GM12878 (cell line): ENCODE results near the gene LGI2. TPM values are rescaled to one million over a fixed set of nuclear protein-coding genes. Genes with fewer than 3 reads are reported as not detected.

Experiments used
- ATAC-seq: fragments of 200-7000 bp; cut with Tn5 transposase; 3 replicates; pipeline ENCODE4 v1.9.1; 2020; ENCODE audit warnings: mild to moderate bottlenecking, moderate library complexity
- BruUV-seq: library from RNA; stranded (reverse); fragments of 400-500 nt; replicated peaks from 2 replicates; lab custom pipeline; 2021; lab: Mats Ljungman, UMichigan
- CTCF ChIA-PET: fragments of 300-600 bp; sonication (Branson Sonifier 250); formaldehyde crosslinking; extraction: SDS; loops from one replicate; lab custom pipeline; 2021; ENCODE audit warnings: inconsistent platforms; lab: Yijun Ruan, JAX
- POLR2A ChIA-PET: fragments of 350-600 bp; formaldehyde crosslinking; extraction: SDS; loops from one replicate; lab custom pipeline; 2021; ENCODE audit warnings: inconsistent platforms; lab: Charles Lee
- RAD21 ChIA-PET: fragments of 300-600 bp; sonication (Branson Sonifier 250); formaldehyde crosslinking; loops from one replicate; lab custom pipeline; 2023; ENCODE audit warnings: antibody characterized with exemption; ENCODE audit not compliant: unreplicated experiment; lab: Charles Lee
- SMC1A ChIA-PET: fragments of 300-600 bp; sonication (Branson Sonifier 250); formaldehyde crosslinking; loops from one replicate; lab custom pipeline; 2023; ENCODE audit not compliant: unreplicated experiment, uncharacterized antibody; lab: Charles Lee
- DNase-seq: peaks from one replicate; pipeline ENCODE4 v3.0.0-alpha.2; 2011; ENCODE audit warnings: low read depth, low spot score
- FAIRE-seq: peaks from 3 replicates; lab custom pipeline; 2011; peaks lifted over from hg19 to GRCh38; lab: Jason Lieb, UNC
- H2AFZ ChIP-seq: 2 replicates; pipeline ENCODE4 v1.6.0; 2011; ENCODE audit warnings: low read depth, low read length, control low read depth; ENCODE audit not compliant: control insufficient read depth
- H3K27ac ChIP-seq: 2 replicates; pipeline ENCODE4 v1.5.1; 2011; ENCODE audit warnings: control low read depth; ENCODE audit not compliant: control insufficient read depth, insufficient read depth
- H3K27me3 ChIP-seq, 2 experiments: replicated peaks in 1 of 2; 2 replicates each; pipeline versions ENCODE4 v1.6.0 to v1.6.1; 2011; ENCODE audit warnings: low read length in 1 of 2; ENCODE audit not compliant: control insufficient read depth in 2 of 2, insufficient read depth in 2 of 2
- H3K36me3 ChIP-seq, 2 experiments: 2 replicates each; pipeline ENCODE4 v1.5.1; 2011; ENCODE audit warnings: low read length in 1 of 2; ENCODE audit not compliant: control insufficient read depth in 2 of 2, insufficient read depth in 2 of 2
- H3K4me1 ChIP-seq: 2 replicates; pipeline ENCODE4 v1.6.1; 2011; ENCODE audit warnings: mild to moderate bottlenecking, low read length, moderate library complexity, mixed read lengths; ENCODE audit not compliant: control insufficient read depth, insufficient read depth
- H3K4me2 ChIP-seq: 2 replicates; pipeline ENCODE4 v1.6.0; 2011; ENCODE audit warnings: control low read depth; ENCODE audit not compliant: control insufficient read depth, insufficient read depth
- H3K4me3 ChIP-seq: fragments of 200-600 bp; sonication (generic); 2 replicates; pipeline ENCODE4 v1.5.1; 2016
- H3K79me2 ChIP-seq: 2 replicates; pipeline ENCODE4 v1.6.0; 2011; ENCODE audit warnings: low read length; ENCODE audit not compliant: control insufficient read depth, insufficient read depth
- H3K9ac ChIP-seq: 2 replicates; pipeline ENCODE4 v1.8.0; 2011; ENCODE audit warnings: low read length, control low read depth, mixed read lengths; ENCODE audit not compliant: control insufficient read depth, insufficient read depth
- H3K9me3 ChIP-seq: replicated peaks from 3 replicates; pipeline ENCODE4 v1.5.1; 2011; ENCODE audit warnings: mild to moderate bottlenecking, low read length; ENCODE audit not compliant: control insufficient read depth, insufficient read depth
- H4K20me1 ChIP-seq: 2 replicates; pipeline ENCODE4 v1.6.0; 2011; ENCODE audit not compliant: control insufficient read depth, insufficient read depth
- CBX3 ChIP-seq: fragments of 200-600 bp; sonication (generic); IDR thresholded peaks from 2 replicates; pipeline ENCODE4 v1.6.1; 2016; ENCODE audit warnings: low read depth, borderline replicate concordance
- EZH2 ChIP-seq: IDR thresholded peaks from 2 replicates; pipeline ENCODE4 v1.6.1; 2012; ENCODE audit warnings: low read depth, mild to moderate bottlenecking, control low read depth, inconsistent platforms, low read length, borderline replicate concordance; ENCODE audit not compliant: control insufficient read depth
- HDAC2 ChIP-seq: fragments of 200-600 bp; sonication (generic); IDR thresholded peaks from 2 replicates; pipeline ENCODE4 v1.6.1; 2017
- KAT2A ChIP-seq: conservative IDR thresholded peaks from 2 replicates; pipeline ENCODE4 v1.6.1; 2011; ENCODE audit warnings: low read depth, low read length; ENCODE audit not compliant: control insufficient read depth
- PAX8 ChIP-seq: fragments of 450-650 bp; IDR thresholded peaks from 2 replicates; pipeline ENCODE4 v1.6.1; 2017; ENCODE audit warnings: mild to moderate bottlenecking, moderate library complexity
- RUNX3 ChIP-seq: IDR thresholded peaks from 2 replicates; pipeline ENCODE4 v1.6.1; 2012; ENCODE audit warnings: low read length, inconsistent platforms
- SP1 ChIP-seq: IDR thresholded peaks from one replicate; pipeline ENCODE4 v1.6.1; 2011; ENCODE audit warnings: low read depth, low read length
- TCF12 ChIP-seq: IDR thresholded peaks from 2 replicates; pipeline ENCODE4 v1.6.1; 2011; ENCODE audit warnings: low read depth, mild to moderate bottlenecking, low read length
- ZNF207 ChIP-seq: fragments of 450-650 bp; IDR thresholded peaks from 2 replicates; pipeline ENCODE4 v1.6.1; 2014; ENCODE audit warnings: antibody characterized with exemption, mild to moderate bottlenecking, borderline replicate concordance
- WGBS: methylation state at CpG from one replicate; pipeline ENCODE4 v1.1.6; 2016; ENCODE audit warnings: low lambda C conversion rate; ENCODE audit not compliant: insufficient replicate concordance, insufficient coverage; ENCODE audit errors: missing lambda C conversion rate; 5-methylcytosine and 5-hydroxymethylcytosine counted together
- in situ Hi-C: fragments of 300-500 bp; cut with MboI; formaldehyde crosslinking; loops from 9 replicates; pipeline ENCODE4 v1.14.3; 2018; ENCODE audit warnings: mixed read lengths
- intact Hi-C: fragments of 100-400 bp; cut with micrococcal nuclease; formaldehyde crosslinking; loops from one replicate; pipeline ENCODE4 v1.14.2; 2022; ENCODE audit not compliant: unreplicated experiment
- polyA plus RNA-seq, 11 experiments: library from polyadenylated mRNA; depleted of rRNA in 4 of 11; unstranded in 6 of 11; stranded (reverse) in 5 of 11; fragments of >200 nt; fragmentation: Nextera tagmentation in 4 of 11; fragmentation: Illumina TruSeq in 1 of 11; extraction: Ambion mirVana in 4 of 11; extraction: Trizol in 1 of 11; gene quantifications; 1 replicate in 1 of 11; 2 replicates in 10 of 11; pipeline versions ENCODE4 v1.2.1 to v1.2.3, GENCODE V29; 2011 to 2016; ENCODE audit warnings: inconsistent platforms in 2 of 11, missing spikeins in 2 of 11, low read depth in 1 of 11
- total RNA-seq, 4 experiments: library from RNA; depleted of rRNA in 3 of 4; stranded (reverse); fragments of >200 nt in 3 of 4; fragmentation: Illumina TruSeq in 1 of 4; extraction: Trizol in 1 of 4; gene quantifications; 2 replicates each; pipeline versions ENCODE4 v1.2.1 to v1.2.3, GENCODE V29; 2013 to 2021
- TF ChIP-seq, protein P1 (sequence below): fragments of 450-650 bp; IDR thresholded peaks from 2 replicates; pipeline ENCODE4 v1.6.1; 2016; ENCODE audit warnings: mild to moderate bottlenecking

The LGI2 gene
- total and polyA plus RNA-seq, 10 of the 15 experiments (the other 5 are each of a cell fraction or from before 2014, with no cell fraction given) = not detected

DNA sequence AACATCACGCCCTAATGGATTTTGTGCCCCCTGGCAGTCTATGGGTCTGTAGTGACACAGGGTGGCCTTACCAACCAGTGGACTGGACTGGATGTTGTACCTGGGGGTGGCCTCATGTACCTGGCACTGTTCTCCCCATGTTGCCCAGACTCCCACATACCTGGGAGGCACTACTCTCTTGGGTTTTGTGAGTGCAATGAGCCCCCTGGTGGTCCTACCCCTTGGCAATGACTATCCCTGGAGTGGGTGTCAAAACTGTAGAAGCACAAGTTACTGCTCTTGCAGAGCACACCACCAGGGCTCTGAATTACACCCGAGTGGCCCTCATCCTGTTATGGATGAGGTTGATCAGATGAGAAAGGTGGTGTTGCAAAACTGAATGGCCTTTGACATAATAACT is 60.1 kb downstream of the LGI2 start:
- in situ Hi-C loops = no loop called here
- BruUV-seq = no TSS peak
- RAD21 ChIA-PET = no interaction called here
- SMC1A ChIA-PET = no interaction called here
- intact Hi-C loops = no loop called here
- POLR2A ChIA-PET = no interaction called here
- no peaks in the 10 kb centered on the region for H3K4me1 ChIP-seq
- H3K4me2 ChIP-seq = no peak overlapping the region
- TF ChIP-seq, protein P1, sequence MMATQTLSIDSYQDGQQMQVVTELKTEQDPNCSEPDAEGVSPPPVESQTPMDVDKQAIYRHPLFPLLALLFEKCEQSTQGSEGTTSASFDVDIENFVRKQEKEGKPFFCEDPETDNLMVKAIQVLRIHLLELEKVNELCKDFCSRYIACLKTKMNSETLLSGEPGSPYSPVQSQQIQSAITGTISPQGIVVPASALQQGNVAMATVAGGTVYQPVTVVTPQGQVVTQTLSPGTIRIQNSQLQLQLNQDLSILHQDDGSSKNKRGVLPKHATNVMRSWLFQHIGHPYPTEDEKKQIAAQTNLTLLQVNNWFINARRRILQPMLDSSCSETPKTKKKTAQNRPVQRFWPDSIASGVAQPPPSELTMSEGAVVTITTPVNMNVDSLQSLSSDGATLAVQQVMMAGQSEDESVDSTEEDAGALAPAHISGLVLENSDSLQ = no peak
- TF ChIP-seq ZNF207 (no peak), TCF12 (no peak), KAT2A (no peak), HDAC2 (no peak), EZH2 (no peak), CBX3 (no peak), RUNX3 (no peak), PAX8 (no peak), SP1 (no peak)
- CTCF ChIA-PET = no interaction called here
- H4K20me1 ChIP-seq = no peaks in the 10 kb centered on the region
- no peak for DNase-seq
- no peaks in the 10 kb centered on the region for H3K36me3 ChIP-seq
- no peak for ATAC-seq
- H3K9ac ChIP-seq = no peak overlapping the region
- no peaks in the 10 kb centered on the region; the same call in 2 of the 3 replicates for H3K9me3 ChIP-seq
- no peak overlapping the region for H3K4me3 ChIP-seq
- no peak overlapping the region for H2AFZ ChIP-seq
- no peak overlapping the region for H3K27ac ChIP-seq
- FAIRE-seq = no peak
- H3K27me3 ChIP-seq = no peaks in the 10 kb centered on the region
- H3K79me2 ChIP-seq = no peaks in the 10 kb centered on the region
- 0% methylated on average over 2 of the region's 2 CpGs for WGBS
